DND-41 (cell line): ENCODE measurements around the gene RIN2.

Source experiments
- ATAC-seq: fragments of 200-7000 bp; cut with Tn5 transposase; 3 replicates; pipeline ENCODE4 v1.9.1; 2021; ENCODE audit warnings: low read depth; ENCODE audit not compliant: insufficient read depth
- DNase-seq: peaks from one replicate; pipeline ENCODE4 v3.0.0-alpha.2; 2020
- H2AFZ ChIP-seq: 2 replicates; pipeline ENCODE4 v1.6.0; 2012; ENCODE audit warnings: low read depth, low read length
- H3K27ac ChIP-seq: 2 replicates; pipeline ENCODE4 v1.5.1; 2012; ENCODE audit warnings: low read length, inconsistent platforms
- H3K27me3 ChIP-seq: fragments of 200-600 bp; sonication (generic); 2 replicates; pipeline ENCODE4 v1.6.0; 2012; ENCODE audit warnings: low read length, mild to moderate bottlenecking, inconsistent platforms; ENCODE audit not compliant: insufficient read depth, poor library complexity
- H3K36me3 ChIP-seq: 2 replicates; pipeline ENCODE4 v1.5.1; 2012; ENCODE audit warnings: low read length, inconsistent platforms; ENCODE audit not compliant: insufficient read depth
- H3K4me1 ChIP-seq: 2 replicates; pipeline ENCODE4 v1.5.1; 2012; ENCODE audit warnings: mild to moderate bottlenecking, low read length; ENCODE audit not compliant: insufficient read depth
- H3K4me2 ChIP-seq: 2 replicates; pipeline ENCODE4 v1.6.0; 2012; ENCODE audit warnings: mild to moderate bottlenecking, moderate library complexity, low read length, inconsistent platforms; ENCODE audit not compliant: insufficient read depth
- H3K4me3 ChIP-seq, 2 experiments: fragments of 200-600 bp in 1 of 2; shearing (Covaris generic) in 1 of 2; 2 replicates each; pipeline ENCODE4 v1.5.1; 2012 to 2016; ENCODE audit warnings: inconsistent platforms in 2 of 2, low read length in 2 of 2, mild to moderate bottlenecking in 2 of 2, low read depth in 1 of 2, moderate library complexity in 1 of 2
- H3K79me2 ChIP-seq: 2 replicates; pipeline ENCODE4 v1.6.0; 2012; ENCODE audit warnings: low read length, inconsistent platforms; ENCODE audit not compliant: insufficient read depth
- H3K9ac ChIP-seq: 2 replicates; pipeline ENCODE4 v1.6.0; 2012; ENCODE audit warnings: low read depth, mild to moderate bottlenecking, inconsistent platforms, low read length, moderate library complexity
- H3K9me3 ChIP-seq: 2 replicates; pipeline ENCODE4 v1.5.1; 2012; ENCODE audit warnings: low read length, moderate library complexity, mild to moderate bottlenecking, inconsistent platforms; ENCODE audit not compliant: insufficient read depth, severe bottlenecking
- H4K20me1 ChIP-seq: 2 replicates; pipeline ENCODE4 v1.6.0; 2012; ENCODE audit warnings: low read length; ENCODE audit not compliant: insufficient read depth
- EZH2 ChIP-seq: IDR thresholded peaks from 3 replicates; pipeline ENCODE4 v1.6.1; 2012; ENCODE audit warnings: borderline replicate concordance, low read depth, mild to moderate bottlenecking, moderate library complexity, low read length, inconsistent platforms; ENCODE audit not compliant: severe bottlenecking
- TF ChIP-seq, protein P1 (sequence below): IDR thresholded peaks from 2 replicates; pipeline ENCODE4 v1.5.1; 2012; ENCODE audit warnings: borderline replicate concordance, low read length, moderate library complexity, mild to moderate bottlenecking; ENCODE audit not compliant: poor library complexity, severe bottlenecking; ENCODE audit errors: extremely low read depth

Gene RIN2

GRCh38 chr20:19711126-19711525 lies 46.9 kb upstream of the RIN2 start:
- H3K4me2 ChIP-seq, result no peak overlapping the region
- no peaks in the 10 kb centered on the region for H3K27me3 ChIP-seq
- H3K36me3 ChIP-seq, result no peaks in the 10 kb centered on the region
- H3K27ac ChIP-seq, result no peak overlapping the region
- no peaks in the 10 kb centered on the region for H4K20me1 ChIP-seq
- H3K4me1 ChIP-seq, result no peaks in the 10 kb centered on the region
- peaks cover 5% of the 10 kb centered on the region for H3K9me3 ChIP-seq
- TF ChIP-seq EZH2, result no peak
- TF ChIP-seq, protein P1, sequence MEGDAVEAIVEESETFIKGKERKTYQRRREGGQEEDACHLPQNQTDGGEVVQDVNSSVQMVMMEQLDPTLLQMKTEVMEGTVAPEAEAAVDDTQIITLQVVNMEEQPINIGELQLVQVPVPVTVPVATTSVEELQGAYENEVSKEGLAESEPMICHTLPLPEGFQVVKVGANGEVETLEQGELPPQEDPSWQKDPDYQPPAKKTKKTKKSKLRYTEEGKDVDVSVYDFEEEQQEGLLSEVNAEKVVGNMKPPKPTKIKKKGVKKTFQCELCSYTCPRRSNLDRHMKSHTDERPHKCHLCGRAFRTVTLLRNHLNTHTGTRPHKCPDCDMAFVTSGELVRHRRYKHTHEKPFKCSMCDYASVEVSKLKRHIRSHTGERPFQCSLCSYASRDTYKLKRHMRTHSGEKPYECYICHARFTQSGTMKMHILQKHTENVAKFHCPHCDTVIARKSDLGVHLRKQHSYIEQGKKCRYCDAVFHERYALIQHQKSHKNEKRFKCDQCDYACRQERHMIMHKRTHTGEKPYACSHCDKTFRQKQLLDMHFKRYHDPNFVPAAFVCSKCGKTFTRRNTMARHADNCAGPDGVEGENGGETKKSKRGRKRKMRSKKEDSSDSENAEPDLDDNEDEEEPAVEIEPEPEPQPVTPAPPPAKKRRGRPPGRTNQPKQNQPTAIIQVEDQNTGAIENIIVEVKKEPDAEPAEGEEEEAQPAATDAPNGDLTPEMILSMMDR, result no peak
- H3K4me3 ChIP-seq, result no peak overlapping the region
- no peak overlapping the region for H3K9ac ChIP-seq
- no peak for DNase-seq
- no peak overlapping the region for H2AFZ ChIP-seq
- no peaks in the 10 kb centered on the region for H3K79me2 ChIP-seq
- ATAC-seq, result no peak

GRCh38 chr20:19712721-19713260 lies 45.3 kb upstream of the RIN2 start:
- H4K20me1 ChIP-seq, result no peaks in the 10 kb centered on the region
- H3K79me2 ChIP-seq, result no peaks in the 10 kb centered on the region

DNA sequence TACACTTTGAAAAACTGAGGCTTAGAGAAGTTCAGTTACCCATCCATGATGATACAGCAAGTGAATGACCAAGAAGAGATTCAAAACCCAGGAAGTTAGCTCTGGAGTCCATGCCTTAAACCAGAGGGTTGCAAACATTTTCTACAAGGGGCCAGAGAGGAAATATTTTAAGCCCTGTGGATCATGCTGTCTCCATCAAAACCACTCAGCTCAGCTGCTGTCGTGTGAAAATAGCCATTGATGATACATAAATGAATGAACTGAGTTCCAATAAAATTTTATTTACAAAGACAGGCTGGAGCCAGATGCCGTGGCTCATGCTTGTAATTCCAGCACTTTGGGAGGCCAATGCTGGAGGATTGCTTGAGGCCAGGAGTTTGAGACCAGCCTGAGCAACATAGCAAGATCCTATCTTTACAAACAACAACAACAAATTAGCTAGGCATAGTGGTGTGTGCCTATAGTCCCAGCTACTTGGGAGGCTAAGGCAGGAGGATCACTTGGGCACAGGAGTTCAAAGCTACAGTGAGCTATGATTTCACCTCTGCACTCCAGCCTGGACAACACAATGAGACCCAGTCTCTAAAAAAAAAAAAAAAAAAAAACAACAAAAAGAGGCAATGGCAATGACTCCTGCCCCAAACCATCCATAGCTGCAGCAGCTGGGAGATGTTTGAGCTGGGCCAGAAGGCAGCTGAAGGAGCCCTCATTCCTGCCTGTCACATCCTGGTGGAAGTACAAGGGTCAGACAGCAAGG lies 44.1 kb upstream of the RIN2 start:
- DNase-seq, result no peak
- Histone ChIP-seq H3K36me3 (no peaks in the 10 kb centered on the region), H3K27me3 (no peaks in the 10 kb centered on the region), H3K27ac (no peak overlapping the region), H3K9me3 (peaks cover 10% of the 10 kb centered on the region), H4K20me1 (no peaks in the 10 kb centered on the region), H3K9ac (no peak overlapping the region), H3K4me3 (no peak overlapping the region), H3K4me1 (no peaks in the 10 kb centered on the region), H2AFZ (no peak overlapping the region), H3K4me2 (no peak overlapping the region), H3K79me2 (no peaks in the 10 kb centered on the region)
- TF ChIP-seq, protein P1, result no peak
- no peak for TF ChIP-seq EZH2
- no peak for ATAC-seq

More at GRCh38 chr20:19712721-19713260, 45.3 kb upstream of the RIN2 start:
- Histone ChIP-seq H3K9me3 (peaks cover 10% of the 10 kb centered on the region), H3K36me3 (no peaks in the 10 kb centered on the region), H3K27ac (no peak overlapping the region), H2AFZ (no peak overlapping the region), H3K27me3 (no peaks in the 10 kb centered on the region), H3K4me3 (no peak overlapping the region), H3K4me1 (no peaks in the 10 kb centered on the region), H3K4me2 (no peak overlapping the region), H3K9ac (no peak overlapping the region)
- TF ChIP-seq EZH2, result no peak
- TF ChIP-seq, protein P1, result no peak
- ATAC-seq (no peak), DNase-seq (no peak)
